Measurements from ENCODE around the gene HVCN1.

The HVCN1 gene

DNA sequence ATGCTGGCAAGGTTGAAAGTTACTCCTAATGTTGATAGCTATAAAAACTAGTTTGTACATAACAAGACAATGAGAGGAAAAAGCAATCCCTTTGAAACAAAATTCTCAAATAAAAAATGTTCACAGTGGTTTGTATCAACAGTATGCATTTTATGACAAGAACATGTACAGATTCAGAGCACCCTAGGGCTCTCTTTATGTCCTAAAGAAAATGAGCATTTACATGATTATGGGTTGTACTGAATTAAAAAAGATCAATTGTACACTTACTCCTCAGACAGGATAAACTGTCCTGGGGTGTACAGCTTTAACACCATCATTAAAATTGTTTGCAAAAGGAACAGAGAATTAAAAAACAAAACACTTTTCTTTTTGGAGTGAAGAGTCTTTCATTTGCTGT is 31.6 kb upstream of the HVCN1 start:
- H3K27ac ChIP-seq (ENCODE audit: insufficient read depth in 1 of 2, low read depth in 1 of 2, low read length in 2 of 2, poor library complexity in 1 of 2, severe bottlenecking in 2 of 2), result no peak overlapping the region
- DNase-seq, result no peak
- H3K9me3 ChIP-seq (ENCODE audit: control extremely low read depth in 1 of 5, control insufficient read depth in 4 of 5, insufficient read depth in 2 of 5, low read depth in 1 of 5, low read length in 4 of 5), result no peaks in the 10 kb centered on the region
- H3K4me1 ChIP-seq (ENCODE audit: control extremely low read depth in 1 of 4, control insufficient read depth in 4 of 4, insufficient read depth in 4 of 4, low read length in 3 of 4), result no peaks in the 10 kb centered on the region
- CTCF ChIA-PET, result interaction anchor here (1.5 kb wide), 1 partner anchor 9 kb away, joined by 3 read pairs; no protein-coding TSS in a partner anchor
- peaks cover 24 to 80% (median 52%) of the 10 kb centered on the region in 4 experiments for H3K36me3 ChIP-seq (ENCODE audit: control insufficient read depth in 4 of 4, insufficient read depth in 4 of 4, low read length in 3 of 4)
- POLR2A ChIA-PET, result no interaction called here
- no peaks in the 10 kb centered on the region for H3K27me3 ChIP-seq (replicated peaks in 2 of 5; ENCODE audit: control insufficient read depth in 4 of 5, insufficient read depth in 5 of 5, low read length in 4 of 5)
- H3K4me3 ChIP-seq (ENCODE audit: control insufficient read depth in 1 of 7, extremely low read depth in 1 of 7, insufficient read depth in 4 of 7, low read depth in 2 of 7, low read length in 6 of 7), result no peak overlapping the region

DNA sequence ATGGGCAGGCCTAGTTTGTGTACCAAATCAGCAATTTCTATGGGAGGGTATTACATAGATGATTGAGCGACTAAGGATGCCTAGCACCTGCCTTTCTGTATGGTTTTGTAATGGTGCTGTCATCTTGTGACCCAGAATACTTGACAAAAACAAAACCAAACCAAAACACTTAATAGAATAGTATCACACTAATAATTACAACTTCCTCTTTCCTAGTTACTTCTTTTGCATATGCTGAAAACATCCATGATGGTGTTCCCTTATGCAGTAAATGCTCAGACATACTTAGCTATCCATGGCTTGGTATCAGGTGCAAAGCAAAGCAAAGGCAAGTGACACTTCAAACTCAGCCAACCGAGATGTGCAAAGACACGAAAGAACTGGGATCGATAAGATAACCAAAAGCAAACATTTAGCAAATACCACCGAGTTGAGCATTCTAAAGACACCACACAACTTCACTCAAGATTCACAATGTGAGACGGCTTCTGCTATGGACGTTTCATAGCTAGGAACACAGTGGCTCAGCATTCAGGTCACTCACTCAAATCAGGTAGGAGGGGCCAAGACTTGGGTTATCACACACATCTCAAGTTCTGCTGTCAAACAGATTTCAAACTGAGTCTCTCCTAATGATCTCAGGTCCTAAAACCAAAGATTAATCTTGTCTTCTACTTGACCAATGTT is 29.4 kb upstream of the HVCN1 start:
- 98% methylated on average over 6 of the region's 7 CpGs for WGBS (ENCODE audit: insufficient coverage)
- CTCF ChIA-PET, result no interaction called here

DNA sequence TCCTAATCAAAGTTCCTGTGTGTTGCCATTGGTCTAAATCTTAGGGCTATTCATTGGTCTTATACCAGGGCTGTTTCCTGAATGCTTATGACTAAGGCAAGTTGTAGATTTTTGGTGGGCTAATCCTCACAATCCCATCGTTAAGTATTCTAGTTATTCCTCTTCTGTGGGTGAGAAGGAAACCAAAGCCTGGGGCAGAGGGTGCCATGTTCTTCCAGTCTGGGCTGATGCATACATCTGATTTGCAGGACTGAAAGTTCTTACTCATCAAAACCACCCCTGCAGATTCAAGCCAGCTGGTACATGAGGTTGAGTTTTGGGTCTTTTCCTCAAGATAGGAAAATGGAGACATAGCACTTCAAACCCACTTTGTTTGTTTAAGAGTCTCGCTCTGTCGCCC is 28.1 kb upstream of the HVCN1 start:
- 100% methylated on average over 2 of the region's 3 CpGs for WGBS (ENCODE audit: insufficient coverage)
- no peaks in the 10 kb centered on the region for H3K4me1 ChIP-seq (ENCODE audit: control extremely low read depth in 1 of 4, control insufficient read depth in 4 of 4, insufficient read depth in 4 of 4, low read length in 3 of 4)
- no peak overlapping the region for H3K4me3 ChIP-seq (ENCODE audit: control insufficient read depth in 1 of 7, extremely low read depth in 1 of 7, insufficient read depth in 4 of 7, low read depth in 2 of 7, low read length in 6 of 7)
- CTCF ChIA-PET, result no interaction called here
- H3K27me3 ChIP-seq (replicated peaks in 2 of 5; ENCODE audit: control insufficient read depth in 4 of 5, insufficient read depth in 5 of 5, low read length in 4 of 5), result no peaks in the 10 kb centered on the region
- no peak for DNase-seq
- no peak overlapping the region for H3K27ac ChIP-seq (ENCODE audit: insufficient read depth in 1 of 2, low read depth in 1 of 2, low read length in 2 of 2, poor library complexity in 1 of 2, severe bottlenecking in 2 of 2)
- no peaks in the 10 kb centered on the region for H3K9me3 ChIP-seq (ENCODE audit: control extremely low read depth in 1 of 5, control insufficient read depth in 4 of 5, insufficient read depth in 2 of 5, low read depth in 1 of 5, low read length in 4 of 5)
- POLR2A ChIA-PET, result no interaction called here
- H3K36me3 ChIP-seq (ENCODE audit: control insufficient read depth in 4 of 4, insufficient read depth in 4 of 4, low read length in 3 of 4), result peaks cover 19 to 50% (median 33%) of the 10 kb centered on the region in 4 experiments

More for the DNA sequence above, 29.4 kb upstream of the HVCN1 start:
- Histone ChIP-seq H3K9me3 (ENCODE audit: control extremely low read depth in 1 of 5, control insufficient read depth in 4 of 5, insufficient read depth in 2 of 5, low read depth in 1 of 5, low read length in 4 of 5) (no peaks in the 10 kb centered on the region), H3K36me3 (ENCODE audit: control insufficient read depth in 4 of 4, insufficient read depth in 4 of 4, low read length in 3 of 4) (peaks cover 19 to 61% (median 39%) of the 10 kb centered on the region in 4 experiments), H3K4me3 (ENCODE audit: control insufficient read depth in 1 of 7, extremely low read depth in 1 of 7, insufficient read depth in 4 of 7, low read depth in 2 of 7, low read length in 6 of 7) (no peak overlapping the region), H3K4me1 (ENCODE audit: control extremely low read depth in 1 of 4, control insufficient read depth in 4 of 4, insufficient read depth in 4 of 4, low read length in 3 of 4) (no peaks in the 10 kb centered on the region), H3K27ac (ENCODE audit: insufficient read depth in 1 of 2, low read depth in 1 of 2, low read length in 2 of 2, poor library complexity in 1 of 2, severe bottlenecking in 2 of 2) (no peak overlapping the region), H3K27me3 (replicated peaks in 2 of 5; ENCODE audit: control insufficient read depth in 4 of 5, insufficient read depth in 5 of 5, low read length in 4 of 5) (no peaks in the 10 kb centered on the region)
- no peak for DNase-seq
- POLR2A ChIA-PET, result no interaction called here

DNA sequence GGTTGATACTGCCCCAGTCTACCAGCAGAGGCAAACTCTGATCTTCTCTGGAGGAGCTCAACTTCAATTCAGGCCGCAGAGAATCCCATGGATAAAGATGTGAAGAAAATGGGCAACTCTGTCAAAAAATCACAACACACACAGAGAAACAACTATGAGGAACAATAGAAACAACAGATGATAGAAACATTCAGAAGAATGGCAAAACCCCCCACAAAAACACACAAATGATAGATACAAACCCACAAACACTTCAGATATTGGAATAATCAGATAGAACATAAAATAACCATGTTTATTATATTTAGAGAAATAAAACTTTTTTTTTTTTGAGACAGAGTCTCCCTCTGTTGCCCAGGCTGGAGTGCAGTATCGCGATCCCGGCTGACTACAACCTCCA is 20.0 kb upstream of the HVCN1 start:
- 95% methylated on average over 3 of the region's 4 CpGs for WGBS (ENCODE audit: insufficient coverage)

GRCh38 chr12:110705309-110705708 is 16.4 kb upstream of the HVCN1 start:
- WGBS (ENCODE audit: insufficient coverage), result 83% methylated on average over 2 of the region's 3 CpGs
- ChIA-PET POLR2A (interaction anchor here (0.6 kb wide), 1 partner anchor 26 kb away, joined by 7 read pairs; no protein-coding TSS in a partner anchor), CTCF (interaction anchor here (1.0 to 1.6 kb wide), 6 partner anchors 16 to 183 kb away, joined by 3 to 5 read pairs (median 4); no protein-coding TSS in a partner anchor)
- Histone ChIP-seq H3K4me3 (ENCODE audit: control insufficient read depth in 1 of 7, extremely low read depth in 1 of 7, insufficient read depth in 4 of 7, low read depth in 2 of 7, low read length in 6 of 7) (no peak overlapping the region), H3K4me1 (ENCODE audit: control extremely low read depth in 1 of 4, control insufficient read depth in 4 of 4, insufficient read depth in 4 of 4, low read length in 3 of 4) (no peaks in the 10 kb centered on the region), H3K9me3 (ENCODE audit: control extremely low read depth in 1 of 5, control insufficient read depth in 4 of 5, insufficient read depth in 2 of 5, low read depth in 1 of 5, low read length in 4 of 5) (no peaks in the 10 kb centered on the region), H3K36me3 (ENCODE audit: control insufficient read depth in 4 of 4, insufficient read depth in 4 of 4, low read length in 3 of 4) (no peaks in the 10 kb centered on the region), H3K27ac (ENCODE audit: insufficient read depth in 1 of 2, low read depth in 1 of 2, low read length in 2 of 2, poor library complexity in 1 of 2, severe bottlenecking in 2 of 2) (no peak overlapping the region), H3K27me3 (replicated peaks in 2 of 5; ENCODE audit: control insufficient read depth in 4 of 5, insufficient read depth in 5 of 5, low read length in 4 of 5) (no peaks in the 10 kb centered on the region)
- no peak for DNase-seq

More for the DNA sequence above, 20.0 kb upstream of the HVCN1 start:
- no peaks in the 10 kb centered on the region for H3K27me3 ChIP-seq (replicated peaks in 2 of 5; ENCODE audit: control insufficient read depth in 4 of 5, insufficient read depth in 5 of 5, low read length in 4 of 5)
- ChIA-PET CTCF (interaction anchor here (0.7 to 2.7 kb wide), 2 partner anchors 11 to 179 kb away, joined by 3 to 7 read pairs; no protein-coding TSS in a partner anchor), POLR2A (interaction anchor here (0.6 kb wide), 2 partner anchors 27 to 464 kb away, joined by 3 to 5 read pairs; no protein-coding TSS in a partner anchor)
- no peak for DNase-seq
- no peak overlapping the region for H3K27ac ChIP-seq (ENCODE audit: insufficient read depth in 1 of 2, low read depth in 1 of 2, low read length in 2 of 2, poor library complexity in 1 of 2, severe bottlenecking in 2 of 2)
- no peak overlapping the region for H3K4me3 ChIP-seq (ENCODE audit: control insufficient read depth in 1 of 7, extremely low read depth in 1 of 7, insufficient read depth in 4 of 7, low read depth in 2 of 7, low read length in 6 of 7)
- H3K36me3 ChIP-seq (ENCODE audit: control insufficient read depth in 4 of 4, insufficient read depth in 4 of 4, low read length in 3 of 4), result no peaks in the 10 kb centered on the region
- H3K4me1 ChIP-seq (ENCODE audit: control extremely low read depth in 1 of 4, control insufficient read depth in 4 of 4, insufficient read depth in 4 of 4, low read length in 3 of 4), result no peaks in the 10 kb centered on the region
- no peaks in the 10 kb centered on the region for H3K9me3 ChIP-seq (ENCODE audit: control extremely low read depth in 1 of 5, control insufficient read depth in 4 of 5, insufficient read depth in 2 of 5, low read depth in 1 of 5, low read length in 4 of 5)

- Histone ChIP-seq H3K36me3 (ENCODE audit: control insufficient read depth in 4 of 4, insufficient read depth in 4 of 4, low read length in 3 of 4) (no peaks in the 10 kb centered on the region), H3K9me3 (ENCODE audit: control extremely low read depth in 1 of 5, control insufficient read depth in 4 of 5, insufficient read depth in 2 of 5, low read depth in 1 of 5, low read length in 4 of 5) (no peaks in the 10 kb centered on the region), H3K27ac (ENCODE audit: insufficient read depth in 1 of 2, low read depth in 1 of 2, low read length in 2 of 2, poor library complexity in 1 of 2, severe bottlenecking in 2 of 2) (no peak overlapping the region), H3K4me1 (ENCODE audit: control extremely low read depth in 1 of 4, control insufficient read depth in 4 of 4, insufficient read depth in 4 of 4, low read length in 3 of 4) (no peaks in the 10 kb centered on the region), H3K27me3 (replicated peaks in 2 of 5; ENCODE audit: control insufficient read depth in 4 of 5, insufficient read depth in 5 of 5, low read length in 4 of 5) (no peaks in the 10 kb centered on the region), H3K4me3 (ENCODE audit: control insufficient read depth in 1 of 7, extremely low read depth in 1 of 7, insufficient read depth in 4 of 7, low read depth in 2 of 7, low read length in 6 of 7) (no peak overlapping the region)
- DNase-seq, result peak in 2 of 3 donors; percentile 29 to 30
- CTCF ChIA-PET, result interaction anchor here (1.0 to 1.6 kb wide), 7 partner anchors 17 to 183 kb away, joined by 3 to 5 read pairs (median 4); no protein-coding TSS in a partner anchor
- WGBS (ENCODE audit: insufficient coverage), result 47% methylated on average over 2 of the region's 5 CpGs
- POLR2A ChIA-PET, result interaction anchor here (0.6 kb wide), 1 partner anchor 26 kb away, joined by 7 read pairs; no protein-coding TSS in a partner anchor
Observed at GRCh38 chr12:110704750-110705149, 15.8 kb upstream of the HVCN1 start.

GRCh38 chr12:110704231-110704630 is 15.3 kb upstream of the HVCN1 start:
- H3K4me1 ChIP-seq (ENCODE audit: control extremely low read depth in 1 of 4, control insufficient read depth in 4 of 4, insufficient read depth in 4 of 4, low read length in 3 of 4), result no peaks in the 10 kb centered on the region
- H3K9me3 ChIP-seq (ENCODE audit: control extremely low read depth in 1 of 5, control insufficient read depth in 4 of 5, insufficient read depth in 2 of 5, low read depth in 1 of 5, low read length in 4 of 5), result no peaks in the 10 kb centered on the region
- no peak overlapping the region for H3K4me3 ChIP-seq (ENCODE audit: control insufficient read depth in 1 of 7, extremely low read depth in 1 of 7, insufficient read depth in 4 of 7, low read depth in 2 of 7, low read length in 6 of 7)
- DNase-seq, result no peak
- WGBS (ENCODE audit: insufficient coverage), result 100% methylated on average over 4 of the region's 5 CpGs
- H3K27me3 ChIP-seq (replicated peaks in 2 of 5; ENCODE audit: control insufficient read depth in 4 of 5, insufficient read depth in 5 of 5, low read length in 4 of 5), result no peaks in the 10 kb centered on the region
- no peaks in the 10 kb centered on the region for H3K36me3 ChIP-seq (ENCODE audit: control insufficient read depth in 4 of 4, insufficient read depth in 4 of 4, low read length in 3 of 4)
- no peak overlapping the region for H3K27ac ChIP-seq (ENCODE audit: insufficient read depth in 1 of 2, low read depth in 1 of 2, low read length in 2 of 2, poor library complexity in 1 of 2, severe bottlenecking in 2 of 2)
- ChIA-PET CTCF (interaction anchor here (1.0 to 1.6 kb wide), 7 partner anchors 17 to 184 kb away, joined by 3 to 5 read pairs (median 4); no protein-coding TSS in a partner anchor), POLR2A (no interaction called here)
